Left colon (tissue), 2 donors: Measurements from ENCODE around the gene ASMTL. TPM values are rescaled to one million over a fixed set of nuclear protein-coding genes. Genes with fewer than 3 reads are reported as not detected.
"Not testable (repeated sequence)": the region's sequence is repeated elsewhere in the genome, so short reads cannot be mapped to it uniquely, and the experiment has no call there.

ENCODE experiments used
- ATAC-seq: fragments of 200-7000 bp; cut with Tn5 transposase; one replicate; pipeline ENCODE4 v1.9.1; 2020; ENCODE audit warnings: mild to moderate bottlenecking, moderate library complexity
- DNase-seq, 2 donors: peaks; one replicate each; pipeline ENCODE4 v3.0.0-alpha.2; 2020
- intact Hi-C, 2 donors: fragments of 100-400 bp; cut with DNase I in 1 of 2; cut with micrococcal nuclease in 1 of 2; formaldehyde crosslinking; loops; one replicate each; pipeline versions ENCODE4 v1.11.2 to v1.14.0; 2022; cut with DNase I, micrococcal nuclease
- total RNA-seq, 2 donors: library from RNA; stranded (reverse); fragmentation: NEBNext Ultra II Directional; extraction: Animal tissue kit (Norgen Biotek cat#: 25700); gene quantifications; one replicate each; pipeline ENCODE4 v1.2.1, GENCODE V29; 2021
- donor health status: DM: no; HTN: no; CAD: no.
- donor health status: DM: yes; HTN: yes; CAD: no.

ASMTL gene
- total RNA-seq, 2 donors from 2014 or later, result 14.6 to 19.9 TPM

- intact Hi-C loops, result no loop called here
- no peak for DNase-seq
- ATAC-seq, result no peak
These were observed 31.1 kb downstream of the ASMTL start for GRCh38 chrX:1421433-1422134.

GRCh38 chrX:1420371-1420770 is 32.3 kb downstream of the ASMTL start:
- ATAC-seq, result peak; percentile 3
- intact Hi-C loops, result no loop called here
- no peak for DNase-seq

GRCh38 chrX:1419545-1420355 is 33.0 kb downstream of the ASMTL start:
- DNase-seq, result no peak
- ATAC-seq, result peak; percentile 5
- intact Hi-C loops, result no loop called here

- DNase-seq, result no peak
- peak; percentile 9 for ATAC-seq
These were observed 33.7 kb downstream of the ASMTL start for GRCh38 chrX:1418901-1419544.

GRCh38 chrX:1417921-1418771 is 34.6 kb downstream of the ASMTL start:
- intact Hi-C loops, result no loop called here
- ATAC-seq, result no peak
- no peak for DNase-seq

More at GRCh38 chrX:1418901-1419544, 33.7 kb downstream of the ASMTL start:
- intact Hi-C loops, result no loop called here

GRCh38 chrX:1416965-1417760 is 35.5 kb downstream of the ASMTL start:
- DNase-seq, result no peak
- no peak for ATAC-seq
- intact Hi-C loops, result no loop called here

- intact Hi-C loops, result no loop called here
- no peak for DNase-seq
- ATAC-seq, result no peak
These were observed 36.4 kb downstream of the ASMTL start for GRCh38 chrX:1416327-1416784.

GRCh38 chrX:1412551-1413161 is 40.1 kb downstream of the ASMTL start:
- no peak for DNase-seq
- intact Hi-C loops, result no loop called here
- ATAC-seq, result no peak

GRCh38 chrX:1411326-1411725 is 41.4 kb downstream of the ASMTL start:
- DNase-seq (peak in 1 of 2 donors; percentile 16), ATAC-seq (no peak)
- intact Hi-C loops, result no loop called here

- intact Hi-C loops, result no loop called here
- DNase-seq, result no peak
- no peak for ATAC-seq
These were observed 45.7 kb downstream of the ASMTL start for GRCh38 chrX:1407035-1407434.

GRCh38 chrX:1405769-1406168 is 46.9 kb downstream of the ASMTL start:
- ATAC-seq, intact Hi-C loops, DNase-seq: not testable (repeated sequence)

- not testable (repeated sequence) for ATAC-seq
These were observed 48.8 kb downstream of the ASMTL start for GRCh38 chrX:1403867-1404266.

GRCh38 chrX:1403228-1403627 is 49.5 kb downstream of the ASMTL start:
- DNase-seq (peak in 1 of 2 donors; percentile 16), ATAC-seq (no peak)
- intact Hi-C loops, result no loop called here

More at GRCh38 chrX:1403867-1404266, 48.8 kb downstream of the ASMTL start:
- DNase-seq, intact Hi-C loops: not testable (repeated sequence)

GRCh38 chrX:1401611-1402430 is 50.9 kb downstream of the ASMTL start:
- ATAC-seq, result peak; percentile 19
- intact Hi-C loops, result no loop called here
- peak in 1 of 2 donors; percentile 19 for DNase-seq

GRCh38 chrX:1400742-1401471 is 51.8 kb downstream of the ASMTL start:
- DNase-seq (peak in 1 of 2 donors; percentile 30), ATAC-seq (peak; percentile 33)
- intact Hi-C loops, result no loop called here

GRCh38 chrX:1400049-1400448 is 52.7 kb downstream of the ASMTL start:
- DNase-seq, result peak in 1 of 2 donors; percentile 5
- no peak for ATAC-seq
- intact Hi-C loops, result no loop called here
